ENCODE data around the gene DHRS7B. TPM values are rescaled to one million over a fixed set of nuclear protein-coding genes. Genes with fewer than 3 reads are reported as not detected.
A peak's percentile ranks its signal among the peaks of the same experiment; 100 is the strongest.

Gene DHRS7B
- total RNA-seq, 1 donor from 2014 or later, result 31.7 TPM

DNA sequence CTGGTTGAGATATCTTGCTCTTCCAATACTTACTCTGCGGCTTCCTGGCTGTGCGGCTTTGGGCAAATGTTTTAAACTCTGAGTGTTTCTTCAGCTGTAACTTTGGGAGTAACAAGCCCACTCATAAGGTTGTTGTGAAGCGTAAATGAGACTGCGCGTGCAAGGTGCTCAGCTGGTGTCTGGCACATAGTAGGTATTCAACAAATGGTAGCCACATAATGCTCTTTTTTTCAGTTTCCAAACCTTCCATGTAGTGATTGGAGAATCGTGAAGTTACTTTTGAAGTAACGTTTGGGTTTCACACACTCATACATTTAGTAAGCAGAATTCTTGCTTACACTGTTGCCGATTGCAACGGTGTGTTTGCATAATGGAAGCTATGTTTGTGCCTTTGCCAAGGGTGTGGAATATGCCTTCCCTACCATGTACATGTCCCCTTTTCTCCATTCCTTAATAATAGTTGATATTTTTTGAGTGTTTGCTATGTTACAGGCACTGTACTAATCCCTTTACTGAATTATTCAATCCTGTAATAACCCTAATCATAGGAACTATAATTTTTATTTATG lies 829 bp downstream of the DHRS7B start:
- TF ChIP-seq POLR2AphosphoS5 (IDR thresholded peaks at IDR 0.05; ENCODE audit: insufficient read depth in 1 of 2, low read depth in 1 of 2) (no peak), POLR2A (IDR thresholded peaks at IDR 0.05) (no peak)
- TF ChIP-seq, protein P1, sequence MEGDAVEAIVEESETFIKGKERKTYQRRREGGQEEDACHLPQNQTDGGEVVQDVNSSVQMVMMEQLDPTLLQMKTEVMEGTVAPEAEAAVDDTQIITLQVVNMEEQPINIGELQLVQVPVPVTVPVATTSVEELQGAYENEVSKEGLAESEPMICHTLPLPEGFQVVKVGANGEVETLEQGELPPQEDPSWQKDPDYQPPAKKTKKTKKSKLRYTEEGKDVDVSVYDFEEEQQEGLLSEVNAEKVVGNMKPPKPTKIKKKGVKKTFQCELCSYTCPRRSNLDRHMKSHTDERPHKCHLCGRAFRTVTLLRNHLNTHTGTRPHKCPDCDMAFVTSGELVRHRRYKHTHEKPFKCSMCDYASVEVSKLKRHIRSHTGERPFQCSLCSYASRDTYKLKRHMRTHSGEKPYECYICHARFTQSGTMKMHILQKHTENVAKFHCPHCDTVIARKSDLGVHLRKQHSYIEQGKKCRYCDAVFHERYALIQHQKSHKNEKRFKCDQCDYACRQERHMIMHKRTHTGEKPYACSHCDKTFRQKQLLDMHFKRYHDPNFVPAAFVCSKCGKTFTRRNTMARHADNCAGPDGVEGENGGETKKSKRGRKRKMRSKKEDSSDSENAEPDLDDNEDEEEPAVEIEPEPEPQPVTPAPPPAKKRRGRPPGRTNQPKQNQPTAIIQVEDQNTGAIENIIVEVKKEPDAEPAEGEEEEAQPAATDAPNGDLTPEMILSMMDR (IDR thresholded peaks at IDR 0.05), result no peak
- Histone ChIP-seq H3K4me1 (peaks cover 17% of the 10 kb centered on the region), H3K27me3 (no peaks in the 10 kb centered on the region), H3K27ac (peak overlapping the region; percentile 93), H3K36me3 (no peaks in the 10 kb centered on the region), H3K4me3 (peak overlapping the region; percentile 62 to 98), H3K9me3 (no peaks in the 10 kb centered on the region)
- intact Hi-C loops (cut with DNase I), result loop anchor here (10.0 kb wide), 4 partner anchors 87 to 387 kb away; partner anchors contain the start of genes MAP2K3 and TMEM11
- no peak for DNase-seq (ENCODE audit: extremely low spot score in 2 of 2)

DNA sequence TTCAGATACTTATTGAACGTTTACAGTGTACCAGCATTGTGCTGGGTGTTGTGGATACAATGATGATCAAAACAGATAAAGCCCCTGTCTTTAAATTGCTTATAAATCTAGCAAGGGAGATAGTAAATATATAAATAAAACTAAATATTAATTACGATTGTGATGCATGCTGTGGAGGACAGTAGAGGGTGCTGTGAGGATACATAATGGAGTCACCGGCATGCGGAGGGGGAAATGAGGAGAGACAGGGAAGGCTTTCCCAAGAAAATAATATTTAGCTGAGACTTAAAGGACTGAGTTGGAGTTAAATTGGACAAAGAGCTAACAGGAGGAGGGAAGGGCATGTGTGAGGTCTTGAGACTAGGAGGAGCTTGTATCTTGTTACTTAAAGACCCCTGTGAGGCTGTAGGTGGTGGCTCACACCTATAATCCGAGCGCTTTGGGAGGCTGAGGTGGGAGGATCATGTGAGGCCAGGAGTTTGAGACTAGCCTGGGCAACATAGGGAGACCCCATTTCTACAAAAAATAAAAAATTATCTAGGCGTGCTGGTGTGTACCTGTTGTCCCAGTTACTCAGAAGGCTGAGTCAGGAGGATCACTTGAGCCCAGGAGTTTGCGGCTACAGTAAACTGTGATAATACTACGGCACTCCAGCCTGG lies 2.4 kb downstream of the DHRS7B start:
- Histone ChIP-seq H3K4me3 (no peak overlapping the region), H3K27me3 (no peaks in the 10 kb centered on the region), H3K27ac (no peak overlapping the region), H3K36me3 (no peaks in the 10 kb centered on the region), H3K4me1 (peaks cover 17% of the 10 kb centered on the region), H3K9me3 (no peaks in the 10 kb centered on the region)
- intact Hi-C loops (cut with DNase I), result loop anchor here (10.0 kb wide), 4 partner anchors 86 to 386 kb away; partner anchors contain the start of genes MAP2K3 and TMEM11
- no peak for TF ChIP-seq POLR2A (IDR thresholded peaks at IDR 0.05)
- TF ChIP-seq, protein P1 (IDR thresholded peaks at IDR 0.05), result peak in 1 of 3 experiments; percentile 46
- peak in 1 of 2 donors; percentile 26 for TF ChIP-seq POLR2AphosphoS5 (IDR thresholded peaks at IDR 0.05; ENCODE audit: insufficient read depth in 1 of 2, low read depth in 1 of 2)
- no peak for DNase-seq (ENCODE audit: extremely low spot score in 2 of 2)

DNA sequence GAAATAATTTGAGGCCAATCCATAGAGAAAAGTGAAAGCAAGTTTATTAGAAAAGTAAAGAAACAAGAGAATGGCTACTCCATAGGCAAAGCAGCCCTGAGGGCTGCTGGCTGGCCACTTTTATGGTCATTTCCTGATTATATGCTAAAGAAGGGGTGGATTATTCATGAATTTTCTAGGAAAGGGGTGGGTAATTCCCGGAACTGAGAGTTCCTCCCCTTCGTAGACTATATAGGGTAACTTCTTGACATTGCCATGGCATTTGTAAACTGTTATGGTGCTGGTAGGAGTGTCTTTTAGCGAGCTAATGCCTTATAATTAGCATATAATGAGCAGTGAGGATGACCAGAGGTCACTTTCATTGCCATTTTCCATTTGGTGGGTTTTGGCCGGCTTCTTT lies 4.4 kb downstream of the DHRS7B start:
- peaks cover 7% of the 10 kb centered on the region for H3K9me3 ChIP-seq
- no peak overlapping the region for H3K27ac ChIP-seq
- H3K36me3 ChIP-seq, result no peaks in the 10 kb centered on the region
- H3K4me3 ChIP-seq, result no peak overlapping the region
- intact Hi-C loops (cut with DNase I), result no loop called here
- no peaks in the 10 kb centered on the region for H3K27me3 ChIP-seq
- H3K4me1 ChIP-seq, result peaks cover 17% of the 10 kb centered on the region
- DNase-seq (ENCODE audit: extremely low spot score in 2 of 2), result no peak
- TF ChIP-seq POLR2AphosphoS5 (IDR thresholded peaks at IDR 0.05; ENCODE audit: insufficient read depth in 1 of 2, low read depth in 1 of 2) (no peak), POLR2A (IDR thresholded peaks at IDR 0.05) (no peak)
- TF ChIP-seq, protein P1 (IDR thresholded peaks at IDR 0.05), result no peak

GRCh38 chr17:21132428-21132827 lies 5.7 kb downstream of the DHRS7B start:
- no peak overlapping the region for H3K27ac ChIP-seq
- DNase-seq (ENCODE audit: extremely low spot score in 2 of 2), result no peak
- no peaks in the 10 kb centered on the region for H3K27me3 ChIP-seq
- H3K36me3 ChIP-seq, result no peaks in the 10 kb centered on the region
- TF ChIP-seq, protein P1 (IDR thresholded peaks at IDR 0.05), result no peak
- TF ChIP-seq POLR2AphosphoS5 (IDR thresholded peaks at IDR 0.05; ENCODE audit: insufficient read depth in 1 of 2, low read depth in 1 of 2) (no peak), POLR2A (IDR thresholded peaks at IDR 0.05) (no peak)
- intact Hi-C loops (cut with DNase I), result no loop called here
- H3K4me3 ChIP-seq, result no peak overlapping the region
- H3K9me3 ChIP-seq, result peaks cover 7% of the 10 kb centered on the region
- peaks cover 11% of the 10 kb centered on the region for H3K4me1 ChIP-seq

DNA sequence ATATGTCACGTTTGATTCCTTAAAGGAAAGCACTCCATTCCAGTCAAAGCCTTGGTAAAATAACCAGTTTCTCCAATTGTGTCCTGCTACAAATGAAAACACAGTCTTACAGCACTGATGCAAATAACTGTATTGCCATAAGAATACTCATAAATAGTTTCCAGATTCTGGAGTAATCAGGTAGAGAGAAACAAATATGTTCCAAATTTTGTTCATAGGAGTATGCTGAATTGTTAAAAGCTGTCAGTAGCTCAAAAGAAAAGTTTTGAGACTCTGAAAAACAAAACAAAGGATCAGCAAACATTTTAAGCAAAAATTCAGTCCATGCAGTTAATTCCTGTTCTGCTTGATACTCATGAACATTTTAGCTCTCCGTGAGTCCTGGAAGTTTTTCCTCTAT lies 7.8 kb downstream of the DHRS7B start:
- intact Hi-C loops (cut with DNase I), result no loop called here

More for the DNA sequence above, 7.8 kb downstream of the DHRS7B start:
- no peak overlapping the region for H3K27ac ChIP-seq
- H3K36me3 ChIP-seq, result no peaks in the 10 kb centered on the region
- H3K9me3 ChIP-seq, result peaks cover 7% of the 10 kb centered on the region
- H3K4me1 ChIP-seq, result no peaks in the 10 kb centered on the region
- TF ChIP-seq POLR2AphosphoS5 (IDR thresholded peaks at IDR 0.05; ENCODE audit: insufficient read depth in 1 of 2, low read depth in 1 of 2) (no peak), POLR2A (IDR thresholded peaks at IDR 0.05) (no peak)
- TF ChIP-seq, protein P1 (IDR thresholded peaks at IDR 0.05), result no peak
- H3K27me3 ChIP-seq, result no peaks in the 10 kb centered on the region
- H3K4me3 ChIP-seq, result no peak overlapping the region
- DNase-seq (ENCODE audit: extremely low spot score in 2 of 2), result no peak
